Left renal cortex interstitium (tissue), 4 donors: ENCODE measurements around the gene EYS. TPM values are rescaled to one million over a fixed set of nuclear protein-coding genes. Genes with fewer than 3 reads are reported as not detected.
"Not testable (repeated sequence)": the region's sequence is repeated elsewhere in the genome, so short reads cannot be mapped to it uniquely, and the experiment has no call there.

Source experiments
- DNase-seq, 4 donors: peaks; one replicate each; pipeline ENCODE4 v3.0.0-alpha.2; 2013; ENCODE audit warnings: low read depth in 4 of 4, low spot score in 2 of 4, missing footprints in 1 of 4
- polyA plus RNA-seq, 4 donors: library from polyadenylated mRNA; unstranded; fragments of 120-200 nt; gene quantifications; one replicate each; pipeline ENCODE4 v1.2.1, GENCODE V29; 2013; ENCODE audit not compliant: insufficient read length in 4 of 4

The EYS gene
- polyA plus RNA-seq, 4 donors = 0.43 to 0.81 (median 0.67) TPM

GRCh38 chr6:64030950-64031618 is 1675.9 kb downstream of the EYS start:
- DNase-seq = not testable (repeated sequence)

- no peak for DNase-seq
Observed at GRCh38 chr6:64023693-64024092, 1683.3 kb downstream of the EYS start.

- no peak for DNase-seq
Observed at GRCh38 chr6:64014595-64014994, 1692.4 kb downstream of the EYS start.

GRCh38 chr6:64013011-64013410 is 1694.0 kb downstream of the EYS start:
- DNase-seq = peak; percentile 7 to 20 (median 8)

- DNase-seq = peak; percentile 21 to 51 (median 40)
Observed at GRCh38 chr6:64012351-64013001, 1694.5 kb downstream of the EYS start.

GRCh38 chr6:64010666-64011065 is 1696.4 kb downstream of the EYS start:
- DNase-seq = no peak

GRCh38 chr6:64010010-64010409 is 1697.0 kb downstream of the EYS start:
- no peak for DNase-seq

GRCh38 chr6:64006246-64006645 is 1700.8 kb downstream of the EYS start:
- no peak for DNase-seq

GRCh38 chr6:64000818-64001491 is 1706.1 kb downstream of the EYS start:
- DNase-seq = no peak

GRCh38 chr6:63999613-64000012 is 1707.4 kb downstream of the EYS start:
- DNase-seq = no peak

- no peak for DNase-seq
Observed at GRCh38 chr6:63998991-63999390, 1708.0 kb downstream of the EYS start.

GRCh38 chr6:63997734-63998133 is 1709.3 kb downstream of the EYS start:
- DNase-seq = no peak

- no peak for DNase-seq
Observed at GRCh38 chr6:63997221-63997620, 1709.8 kb downstream of the EYS start.

- DNase-seq = no peak
Observed at GRCh38 chr6:63985223-63985622, 1721.8 kb downstream of the EYS start.

GRCh38 chr6:63975699-63976098 is 1731.3 kb downstream of the EYS start:
- DNase-seq = no peak

GRCh38 chr6:63968650-63969049 is 1738.4 kb downstream of the EYS start:
- no peak for DNase-seq

GRCh38 chr6:63964366-63964765 is 1742.7 kb downstream of the EYS start:
- no peak for DNase-seq

GRCh38 chr6:63963769-63964315 is 1743.2 kb downstream of the EYS start:
- DNase-seq = no peak

- not testable (repeated sequence) for DNase-seq
Observed at GRCh38 chr6:63953336-63954021, 1753.5 kb downstream of the EYS start.

GRCh38 chr6:63947792-63948529 is 1759.1 kb downstream of the EYS start:
- no peak for DNase-seq
